Kidney (tissue), 14 donors: ENCODE data around the gene NRF1. TPM values are rescaled to one million over a fixed set of nuclear protein-coding genes. Genes with fewer than 3 reads are reported as not detected.
"Not testable (repeated sequence)": the region's sequence is repeated elsewhere in the genome, so short reads cannot be mapped to it uniquely, and the experiment has no call there.

ENCODE experiments used
- DNase-seq, 5 donors: peaks; one replicate each; pipeline ENCODE4 v3.0.0-alpha.2; 2013 to 2020
- FAIRE-seq: peaks from 2 replicates; lab custom pipeline; 2012; peaks lifted over from hg19 to GRCh38; lab: Jason Lieb, UNC
- H3K27ac ChIP-seq, 2 donors: one replicate each; pipeline ENCODE4 v1.7.0; 2013; ENCODE audit warnings: low read depth in 2 of 2, low read length in 2 of 2, inconsistent platforms in 1 of 2
- H3K27me3 ChIP-seq: one replicate; pipeline ENCODE4 v1.7.1; 2013; ENCODE audit warnings: low read length, inconsistent platforms; ENCODE audit not compliant: control insufficient read depth, insufficient read depth
- H3K36me3 ChIP-seq, 3 donors: one replicate each; pipeline versions ENCODE4 v1.7.0 to v1.7.1; 2013; ENCODE audit warnings: low read length in 3 of 3, control low read depth in 1 of 3, inconsistent platforms in 1 of 3; ENCODE audit not compliant: insufficient read depth in 3 of 3, control insufficient read depth in 2 of 3
- H3K4me1 ChIP-seq, 3 donors: one replicate each; pipeline versions ENCODE4 v1.7.0 to v1.7.1; 2013; ENCODE audit warnings: low read length in 3 of 3, inconsistent platforms in 1 of 3, low read depth in 1 of 3; ENCODE audit not compliant: control insufficient read depth in 2 of 3, insufficient read depth in 2 of 3
- H3K4me3 ChIP-seq, 3 donors: one replicate each; pipeline versions ENCODE4 v1.7.0 to v1.8.1; 2013; ENCODE audit warnings: low read length in 3 of 3, control low read depth in 1 of 3, inconsistent platforms in 1 of 3
- H3K9ac ChIP-seq, 3 donors: one replicate each; pipeline versions ENCODE4 v1.7.0 to v1.7.1; 2013; ENCODE audit warnings: low read length in 3 of 3, control low read depth in 1 of 3, inconsistent platforms in 1 of 3
- H3K9me3 ChIP-seq, 3 donors: one replicate each; pipeline versions ENCODE4 v1.7.0 to v1.7.1; 2013; ENCODE audit warnings: low read length in 3 of 3, control low read depth in 1 of 3, inconsistent platforms in 1 of 3; ENCODE audit not compliant: control insufficient read depth in 2 of 3, insufficient read depth in 1 of 3
- CTCF ChIP-seq: IDR thresholded peaks from 3 replicates; pipeline ENCODE4 v1.5.1; 2012; ENCODE audit warnings: mild to moderate bottlenecking, moderate library complexity, borderline replicate concordance; ENCODE audit not compliant: insufficient read depth; ENCODE audit errors: extremely low read depth
- intact Hi-C: fragments of 100-400 bp; cut with DNase I; formaldehyde crosslinking; loops from one replicate; pipeline ENCODE4 v1.11.1; 2022
- polyA plus RNA-seq: library from polyadenylated mRNA; stranded (reverse); fragments of 350-450 nt; fragmentation: Illumina TruSeq; extraction: RNeasy Lipid Tissue Mini Kit (QIAGEN cat#74804); gene quantifications from one replicate; pipeline ENCODE4 v1.2.3, GENCODE V29; 2014; ENCODE audit warnings: low read depth, low replicate concordance; ENCODE audit not compliant: insufficient read depth
- total RNA-seq: library from RNA; stranded (reverse); fragmentation: NEBNext Ultra II Directional; extraction: Animal tissue kit (Norgen Biotek cat#: 25700); gene quantifications from one replicate; pipeline ENCODE4 v1.2.1, GENCODE V29; 2021
- donor health status: control.
- donor health status: control.
- donor health status: control.
- donor health status: control.
- donor health status: control.
- donor health status: DM: yes; HTN: yes; CAD: no.
- donor health status: Normal renal cell carcinoma (clear cell type).

NRF1 gene
- total and polyA plus RNA-seq, 2 donors from 2014 or later, result 8.8 to 19.4 TPM

- intact Hi-C loops, result no loop called here
- TF ChIP-seq CTCF, result no peak
- no peak overlapping the region for H3K4me3 ChIP-seq
- DNase-seq (peak in 1 of 5 donors; percentile 27), FAIRE-seq (no peak)
- H3K9ac ChIP-seq, result no peak overlapping the region
- no peaks in the 10 kb centered on the region for H3K36me3 ChIP-seq
- H3K27ac ChIP-seq, result no peak overlapping the region
- H3K9me3 ChIP-seq, result no peaks in the 10 kb centered on the region
- no peaks in the 10 kb centered on the region for H3K4me1 ChIP-seq
- H3K27me3 ChIP-seq, result no peaks in the 10 kb centered on the region
These were observed 182.2 kb downstream of the NRF1 start for GRCh38 chr7:129793506-129794310.

- peak in 1 of 5 donors; percentile 14 for DNase-seq
- FAIRE-seq, H3K4me1 ChIP-seq, H3K4me3 ChIP-seq, H3K9ac ChIP-seq, H3K27me3 ChIP-seq, H3K9me3 ChIP-seq, intact Hi-C loops, H3K36me3 ChIP-seq, H3K27ac ChIP-seq: not testable (repeated sequence)
These were observed 182.9 kb downstream of the NRF1 start for GRCh38 chr7:129794461-129794860.

GRCh38 chr7:129796186-129796775, 184.8 kb downstream of the NRF1 start:
- H3K4me1 ChIP-seq, result no peaks in the 10 kb centered on the region
- intact Hi-C loops, result no loop called here
- no peaks in the 10 kb centered on the region for H3K36me3 ChIP-seq
- FAIRE-seq (no peak), DNase-seq (peak in 1 of 5 donors; percentile 52)
- H3K4me3 ChIP-seq, result no peak overlapping the region
- H3K27ac ChIP-seq, result no peak overlapping the region
- no peaks in the 10 kb centered on the region for H3K9me3 ChIP-seq
- no peak overlapping the region for H3K9ac ChIP-seq
- no peak for TF ChIP-seq CTCF
- no peaks in the 10 kb centered on the region for H3K27me3 ChIP-seq

- no peaks in the 10 kb centered on the region for H3K36me3 ChIP-seq
- DNase-seq (peak in 4 of 5 donors; percentile 16 to 69 (median 53)), FAIRE-seq (no peak)
- TF ChIP-seq CTCF, result no peak
- intact Hi-C loops, result no loop called here
- H3K27ac ChIP-seq, result no peak overlapping the region
- no peak overlapping the region for H3K4me3 ChIP-seq
- H3K4me1 ChIP-seq, result no peaks in the 10 kb centered on the region
- H3K9me3 ChIP-seq, result no peaks in the 10 kb centered on the region
- no peak overlapping the region for H3K9ac ChIP-seq
- H3K27me3 ChIP-seq, result no peaks in the 10 kb centered on the region
These were observed 185.8 kb downstream of the NRF1 start for GRCh38 chr7:129797214-129797789.
